Hematopoietic multipotent progenitor cell (in vitro differentiated cells): ENCODE measurements around the gene PARP9. TPM values are rescaled to one million over a fixed set of nuclear protein-coding genes. Genes with fewer than 3 reads are reported as not detected.
A peak's percentile ranks its signal among the peaks of the same experiment; 100 is the strongest.

Source experiments
- DNase-seq, 3 donors: peaks; one replicate each; pipeline ENCODE4 v3.0.0-alpha.2; 2011 to 2015; ENCODE audit warnings: low read depth in 2 of 3, low spot score in 2 of 3
- total RNA-seq: library from RNA; depleted of rRNA; stranded (reverse); fragments of >200 nt; gene quantifications from one replicate; pipeline ENCODE4 v1.2.3, GENCODE V29; 2012

The PARP9 gene
- total RNA-seq: 23.2 TPM

GRCh38 chr3:122564155-122564912, at the start of gene PARP9, which contains the start of gene DTX3L:
PARP9 (minus strand) TSS chr3:122564300; CDS start chr3:122559620, 4,680 bp downstream.
DTX3L (plus strand) TSS chr3:122564338; CDS start chr3:122564427, 89 bp downstream.
- peak; percentile 46 to 86 (median 85) for DNase-seq

- DNase-seq: no peak
Observed at GRCh38 chr3:122612696-122613095, 48.6 kb upstream of the PARP9 start.

- no peak for DNase-seq
Observed at GRCh38 chr3:122609798-122610559, 45.9 kb upstream of the PARP9 start.

DNA sequence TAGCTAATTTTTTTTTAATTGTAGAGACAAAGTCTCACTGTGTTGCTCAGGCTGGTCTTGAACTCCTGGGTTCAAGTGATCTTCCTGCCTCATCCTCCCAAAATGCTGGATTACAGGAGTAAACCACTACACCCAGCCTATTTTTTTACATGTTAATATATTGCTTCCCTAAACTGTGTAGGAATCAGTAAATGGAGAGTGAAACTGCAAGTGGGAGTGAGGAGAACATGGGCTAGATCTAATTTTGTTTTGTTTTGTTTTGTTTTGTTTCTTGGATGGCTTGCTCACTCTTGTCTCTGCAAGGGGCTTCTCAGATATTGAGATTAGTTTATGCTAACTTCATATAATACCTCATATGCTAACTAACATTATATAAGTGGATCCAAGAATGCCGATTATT, 44.8 kb upstream of the PARP9 start:
- DNase-seq: no peak

GRCh38 chr3:122606330-122606729, 42.2 kb upstream of the PARP9 start:
- DNase-seq: no peak

- no peak for DNase-seq
Observed at GRCh38 chr3:122603056-122603455, 39.0 kb upstream of the PARP9 start.

DNA sequence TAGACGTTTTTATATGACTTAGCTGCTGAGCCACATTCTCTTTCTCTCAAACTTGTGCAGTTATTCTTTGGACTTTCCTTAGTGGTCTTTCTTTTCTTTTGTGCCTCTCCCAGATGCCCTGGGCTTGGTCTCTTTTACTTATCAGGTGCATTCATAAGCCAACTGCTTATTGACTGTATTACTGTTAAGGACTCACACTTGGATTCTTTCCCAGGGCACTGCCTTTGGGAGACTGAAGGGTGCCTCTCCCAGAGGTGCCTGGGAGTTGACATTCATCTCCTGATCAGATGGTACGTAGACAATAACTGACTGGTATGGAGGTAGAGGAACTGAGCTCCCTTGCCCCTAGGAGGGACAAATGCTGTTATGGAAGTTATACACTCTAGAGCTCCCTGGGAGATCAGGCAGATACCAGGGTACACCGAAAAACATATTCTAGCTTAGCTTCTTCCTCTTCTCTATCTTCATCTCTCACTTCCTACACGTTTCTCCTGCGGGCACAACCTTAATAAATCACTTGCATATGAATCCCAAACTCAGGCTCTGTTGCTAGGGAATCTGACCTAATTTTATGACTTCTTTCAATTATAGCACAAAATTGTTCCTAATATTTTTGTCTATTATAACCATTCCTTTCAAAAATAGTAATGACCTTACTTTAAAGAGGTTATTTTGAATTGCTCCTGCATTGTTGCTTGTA, 38.1 kb upstream of the PARP9 start:
- DNase-seq: no peak

GRCh38 chr3:122598556-122598955, 34.5 kb upstream of the PARP9 start:
- DNase-seq: no peak

DNA sequence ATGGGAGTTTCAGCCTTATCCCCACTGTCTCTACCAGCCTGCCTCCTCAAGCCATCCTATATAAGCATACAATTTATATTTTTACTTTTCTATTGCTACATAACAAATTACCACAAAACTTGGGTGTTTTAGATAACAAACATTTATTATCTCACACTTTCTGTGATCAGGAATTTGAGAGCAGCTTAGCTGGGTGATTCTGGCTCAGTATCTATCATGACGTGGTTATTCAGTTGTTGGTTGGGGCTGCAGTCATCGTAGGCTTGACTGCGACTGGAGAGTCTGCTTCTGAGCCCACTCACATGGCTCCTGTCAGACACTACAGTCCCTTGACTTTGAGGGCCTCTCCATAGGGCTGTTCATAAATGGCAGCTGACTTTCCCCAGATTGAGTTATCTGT, 34.1 kb upstream of the PARP9 start:
- no peak for DNase-seq

DNA sequence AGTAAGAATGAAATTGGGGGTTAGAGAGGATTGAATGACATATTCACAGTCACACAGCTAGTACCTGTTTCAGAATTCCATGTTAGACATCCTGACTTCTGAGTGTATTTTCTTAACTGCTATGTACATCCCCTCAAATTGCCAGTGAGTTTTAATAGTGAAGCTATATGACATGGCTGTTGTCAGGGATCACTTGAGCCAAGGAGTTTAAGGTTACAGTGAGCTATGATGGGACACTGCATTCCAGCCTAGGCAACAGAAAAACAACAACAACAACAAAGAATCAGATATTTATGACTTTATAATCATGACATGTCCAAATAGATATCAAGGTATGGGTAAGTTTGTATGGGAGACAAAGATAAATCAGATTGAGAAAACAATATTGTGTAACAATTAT, 29.9 kb upstream of the PARP9 start:
- DNase-seq: no peak

- no peak for DNase-seq
Observed at GRCh38 chr3:122590610-122591009, 26.5 kb upstream of the PARP9 start.

- no peak for DNase-seq
Observed at GRCh38 chr3:122589297-122589696, 25.2 kb upstream of the PARP9 start.

GRCh38 chr3:122587572-122587971, 23.5 kb upstream of the PARP9 start:
- no peak for DNase-seq

- no peak for DNase-seq
Observed at GRCh38 chr3:122586773-122587485, 22.8 kb upstream of the PARP9 start.

DNA sequence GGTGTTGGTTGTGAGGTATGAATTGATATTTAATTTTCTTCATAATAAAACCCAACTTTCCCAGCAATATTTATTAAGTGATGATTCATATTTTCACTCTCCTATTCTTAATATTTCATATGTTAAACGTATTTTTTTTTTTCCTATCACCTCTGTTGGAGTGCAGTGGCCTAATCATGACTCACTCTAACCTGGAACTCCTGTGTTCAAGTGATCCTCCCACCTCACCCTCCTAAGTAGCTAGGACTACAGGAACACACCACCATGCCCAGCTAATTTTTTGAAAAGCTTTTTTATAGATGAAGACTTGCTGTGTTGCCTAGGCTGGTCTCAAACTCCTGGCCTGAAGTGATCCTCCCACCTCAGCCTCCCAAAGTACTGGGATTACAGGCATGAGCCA, 22.0 kb upstream of the PARP9 start:
- DNase-seq: no peak

GRCh38 chr3:122582390-122582789, 18.3 kb upstream of the PARP9 start:
- DNase-seq: peak in 1 of 3 donors; percentile 16

DNA sequence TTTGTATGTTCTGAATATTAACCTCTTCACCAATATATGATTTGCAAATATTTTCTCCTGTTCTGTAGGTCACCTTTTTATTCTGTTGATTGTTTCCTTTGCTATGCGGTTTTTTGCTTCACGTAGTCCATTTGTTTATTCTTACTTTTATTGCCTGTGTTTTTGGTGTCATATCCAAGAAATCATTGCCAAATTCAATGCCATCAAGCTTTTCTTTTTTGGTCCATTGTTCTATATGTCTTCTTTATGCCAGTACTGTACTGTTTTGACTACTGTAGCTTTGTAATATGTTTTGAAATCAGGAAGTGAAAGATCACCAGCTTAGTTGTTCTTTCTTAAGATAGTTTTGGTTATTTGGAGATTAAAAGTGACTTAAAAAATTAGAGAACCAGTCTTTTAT, 17.5 kb upstream of the PARP9 start:
- no peak for DNase-seq

GRCh38 chr3:122580470-122580869, 16.4 kb upstream of the PARP9 start:
- no peak for DNase-seq

DNA sequence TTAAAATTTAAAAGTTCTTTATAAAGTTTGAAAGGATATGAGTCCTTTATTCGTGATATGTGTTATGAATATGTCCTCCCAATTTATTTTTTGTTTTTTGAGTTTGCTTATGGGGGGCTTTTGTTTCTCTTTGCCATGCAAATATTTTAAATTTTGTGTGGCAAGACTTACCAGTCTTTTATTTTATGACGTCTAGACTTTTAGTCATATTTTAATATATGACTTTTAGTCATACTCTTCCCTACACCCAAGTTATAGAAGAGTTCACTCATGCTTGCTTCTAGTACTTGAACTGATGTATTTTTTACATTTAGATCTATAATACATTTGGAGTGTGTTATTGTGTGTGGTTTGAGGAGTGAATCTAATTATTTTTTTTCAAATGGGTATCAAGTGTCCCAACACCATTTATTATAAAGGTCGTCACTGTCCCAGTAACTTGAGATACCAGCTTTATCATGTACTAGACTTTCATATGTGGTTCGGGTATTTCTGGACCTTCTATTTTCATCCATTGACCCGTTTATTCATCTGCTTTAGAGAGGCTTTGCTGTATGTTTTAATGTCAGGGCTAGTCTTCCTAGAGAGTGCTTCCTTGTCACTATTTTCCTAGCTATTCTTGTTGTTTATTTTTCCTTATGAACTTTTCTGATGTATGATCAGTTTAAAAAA, 14.1 kb upstream of the PARP9 start:
- no peak for DNase-seq

DNA sequence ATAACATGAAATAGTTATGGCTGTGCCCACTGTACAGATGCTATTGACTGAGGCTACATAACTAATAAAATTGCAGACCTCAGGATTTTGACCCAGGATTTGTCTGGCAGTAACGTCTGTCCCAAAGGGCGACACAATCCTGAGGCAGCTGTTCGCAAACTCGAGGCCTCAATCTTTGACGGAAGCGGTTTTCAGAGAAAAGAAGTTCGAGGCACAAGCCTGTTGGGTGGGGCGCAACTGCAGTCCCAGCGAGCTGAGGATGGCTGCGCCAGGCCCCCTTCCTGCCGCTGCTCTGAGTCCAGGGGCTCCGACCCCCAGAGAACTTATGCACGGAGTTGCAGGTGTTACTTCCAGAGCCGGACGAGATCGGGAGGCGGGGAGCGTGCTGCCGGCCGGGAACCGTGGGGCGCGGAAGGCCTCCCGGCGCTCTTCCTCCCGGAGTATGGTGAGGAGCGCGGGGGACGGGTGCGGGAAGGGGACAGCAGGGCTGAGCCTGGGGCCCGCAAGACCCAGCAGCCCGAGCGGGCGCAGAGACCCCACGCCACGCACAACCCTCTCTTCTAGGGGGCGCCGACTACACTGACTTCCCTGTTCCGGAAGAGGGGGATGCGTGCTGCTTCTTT, 13.4 kb upstream of the PARP9 start, which contains the start of gene PARP15:
Gene PARP15 (plus strand): TSS at position 242 of the 623 bp plus-strand sequence. CDS start 18 bp downstream, at position 260.
- peak in 1 of 3 donors; percentile 31 for DNase-seq
